ENCODE measurements around the gene SENP3. TPM values are rescaled to one million over a fixed set of nuclear protein-coding genes. Genes with fewer than 3 reads are reported as not detected.
A peak's percentile ranks its signal among the peaks of the same experiment; 100 is the strongest.

Gene SENP3
- total and polyA plus RNA-seq, 2 of the 13 experiments (the other 11 are each of a cell fraction or from before 2014, with no cell fraction given) = 55.8 to 75.4 TPM

- TF ChIP-seq ZNF609 (CRISPR knock-in tag; IDR thresholded peaks at IDR 0.05; ENCODE audit: borderline replicate concordance) (no peak), ZNF343 (CRISPR knock-in tag; IDR thresholded peaks at IDR 0.05) (no peak), SRF (IDR thresholded peaks at IDR 0.05; ENCODE audit: low read depth, low read length) (no peak), ZNF430 (CRISPR knock-in tag; IDR thresholded peaks at IDR 0.05) (no peak), ZNF503 (CRISPR knock-in tag; IDR thresholded peaks at IDR 0.05) (no peak), ZNF274 (CRISPR knock-in tag; IDR thresholded peaks at IDR 0.05) (0 out of 2 replicates have a peak, but pooled peaks have one; percentile 73), ZSCAN31 (CRISPR knock-in tag; IDR thresholded peaks at IDR 0.05; ENCODE audit: low read depth) (peak; percentile 51; the same call in 1 of the 2 replicates), ZNF431 (CRISPR knock-in tag; IDR thresholded peaks at IDR 0.05; ENCODE audit: borderline replicate concordance, low read depth) (no peak), THRA (CRISPR knock-in tag; IDR thresholded peaks at IDR 0.05; ENCODE audit: borderline replicate concordance) (no peak), DNMT1 (CRISPR knock-in tag; IDR thresholded peaks at IDR 0.05) (no peak), ZNF138 (CRISPR knock-in tag; IDR thresholded peaks at IDR 0.05; ENCODE audit: low read depth) (no peak), HBP1 (CRISPR knock-in tag; IDR thresholded peaks at IDR 0.05; ENCODE audit: low read depth) (no peak), HNRNPLL (IDR thresholded peaks at IDR 0.05; ENCODE audit: low read depth, low read length, poor library complexity, severe bottlenecking) (peak; percentile 54), MYPOP (CRISPR knock-in tag; IDR thresholded peaks at IDR 0.05) (0 out of 2 replicates have a peak, but pooled peaks have one; percentile 38), ZNF234 (CRISPR knock-in tag; conservative IDR thresholded peaks at IDR 0.05) (no peak), CBX5 (CRISPR knock-in tag; IDR thresholded peaks at IDR 0.05; ENCODE audit: borderline replicate concordance) (no peak), HOXA5 (CRISPR knock-in tag; IDR thresholded peaks at IDR 0.05) (peak; percentile 48; the same call in 1 of the 2 replicates), POLR2AphosphoS5 (IDR thresholded peaks at IDR 0.05; ENCODE audit: low read depth, low read length) (no peak)
Measured at GRCh38 chr17:7557147-7557764, 4.5 kb upstream of the SENP3 start (continued).
